GM13976 (cell line): ENCODE measurements around the gene PPP1R13L.
A peak's percentile ranks its signal among the peaks of the same experiment; 100 is the strongest.

Source experiments
- DNase-seq: peaks from one replicate; pipeline ENCODE4 v3.0.0; 2012; ENCODE audit warnings: low spot score
- CTCF ChIP-seq: IDR thresholded peaks from 2 replicates; pipeline ENCODE4 v1.5.1; 2012; ENCODE audit warnings: borderline replicate concordance, mild to moderate bottlenecking; ENCODE audit not compliant: insufficient read depth; ENCODE audit errors: extremely low read depth, missing control alignments, control extremely low read depth
- in situ Hi-C: fragments of 300-500 bp; cut with MboI; formaldehyde crosslinking; loops from one replicate; pipeline ENCODE4 v1.12.0; 2022; ENCODE audit warnings: low sequenced_read_pairs, mixed read lengths, inconsistent platforms; ENCODE audit not compliant: unreplicated experiment

Gene PPP1R13L

GRCh38 chr19:45382426-45382825 is 22.4 kb downstream of the PPP1R13L start:
- TF ChIP-seq CTCF: no peak
- in situ Hi-C loops: no loop called here
- DNase-seq: no peak

- in situ Hi-C loops: no loop called here
- DNase-seq: no peak
- TF ChIP-seq CTCF: no peak
Measured at GRCh38 chr19:45380107-45380506, 24.8 kb downstream of the PPP1R13L start.

- no peak for DNase-seq
- TF ChIP-seq CTCF: no peak
- in situ Hi-C loops: no loop called here
Measured at GRCh38 chr19:45376045-45376724, 28.7 kb downstream of the PPP1R13L start.

- peak; percentile 100 for DNase-seq
- in situ Hi-C loops: no loop called here
- TF ChIP-seq CTCF: no peak
Measured at GRCh38 chr19:45370410-45371204, 34.3 kb downstream of the PPP1R13L start, which contains the start of gene ERCC2. Gene ERCC2, minus strand, starts transcription at chr19:45370573. Its CDS starts 33 bp downstream, at chr19:45370540.

- no peak for DNase-seq
- no peak for TF ChIP-seq CTCF
- in situ Hi-C loops: no loop called here
Measured at GRCh38 chr19:45368737-45369340, 36.0 kb downstream of the PPP1R13L start.

- in situ Hi-C loops: no loop called here
- no peak for DNase-seq
- no peak for TF ChIP-seq CTCF
Measured at GRCh38 chr19:45368127-45368526, 36.7 kb downstream of the PPP1R13L start.
